RWPE2 (cell line): ENCODE data around the gene TCF12.

Experiments
- ATAC-seq: fragments of 200-7000 bp; cut with Tn5 transposase; 3 replicates; pipeline ENCODE4 v1.9.1; 2021; ENCODE audit warnings: low read depth
- DNase-seq: peaks from one replicate; pipeline ENCODE4 v3.0.0-alpha.2; 2020; ENCODE audit warnings: low spot score
- H3K27ac ChIP-seq: fragments of 450-650 bp; 2 replicates; pipeline ENCODE4 v1.5.1; 2017; ENCODE audit warnings: mild to moderate bottlenecking; ENCODE audit not compliant: poor library complexity, severe bottlenecking
- H3K27me3 ChIP-seq: fragments of 250-450 bp; sonication (Bioruptor Pico); 2 replicates; pipeline ENCODE4 v1.5.1; 2021; ENCODE audit warnings: mild to moderate bottlenecking, moderate library complexity; ENCODE audit not compliant: insufficient read depth, poor library complexity, severe bottlenecking
- H3K36me3 ChIP-seq: fragments of 250-450 bp; sonication (Bioruptor Pico); 2 replicates; pipeline ENCODE4 v1.5.1; 2020; ENCODE audit warnings: low read depth, mild to moderate bottlenecking, moderate library complexity
- H3K4me1 ChIP-seq: fragments of 250-450 bp; sonication (Bioruptor Pico); 2 replicates; pipeline ENCODE4 v1.5.1; 2021; ENCODE audit warnings: mild to moderate bottlenecking, moderate library complexity; ENCODE audit not compliant: insufficient read depth, poor library complexity, severe bottlenecking
- H3K4me3 ChIP-seq: fragments of 250-450 bp; sonication (Bioruptor Pico); 2 replicates; pipeline ENCODE4 v1.5.1; 2021; ENCODE audit warnings: mild to moderate bottlenecking, moderate library complexity; ENCODE audit not compliant: severe bottlenecking
- H3K9me3 ChIP-seq: fragments of 250-450 bp; sonication (Bioruptor Pico); 2 replicates; pipeline ENCODE4 v1.5.1; 2021; ENCODE audit warnings: mild to moderate bottlenecking, moderate library complexity; ENCODE audit not compliant: severe bottlenecking
- TF ChIP-seq, protein P1 (sequence below): fragments of 450-650 bp; IDR thresholded peaks from one replicate; pipeline ENCODE4 v1.5.1; 2017; ENCODE audit warnings: mild to moderate bottlenecking, moderate library complexity; ENCODE audit not compliant: poor library complexity, severe bottlenecking

TCF12 gene

DNA sequence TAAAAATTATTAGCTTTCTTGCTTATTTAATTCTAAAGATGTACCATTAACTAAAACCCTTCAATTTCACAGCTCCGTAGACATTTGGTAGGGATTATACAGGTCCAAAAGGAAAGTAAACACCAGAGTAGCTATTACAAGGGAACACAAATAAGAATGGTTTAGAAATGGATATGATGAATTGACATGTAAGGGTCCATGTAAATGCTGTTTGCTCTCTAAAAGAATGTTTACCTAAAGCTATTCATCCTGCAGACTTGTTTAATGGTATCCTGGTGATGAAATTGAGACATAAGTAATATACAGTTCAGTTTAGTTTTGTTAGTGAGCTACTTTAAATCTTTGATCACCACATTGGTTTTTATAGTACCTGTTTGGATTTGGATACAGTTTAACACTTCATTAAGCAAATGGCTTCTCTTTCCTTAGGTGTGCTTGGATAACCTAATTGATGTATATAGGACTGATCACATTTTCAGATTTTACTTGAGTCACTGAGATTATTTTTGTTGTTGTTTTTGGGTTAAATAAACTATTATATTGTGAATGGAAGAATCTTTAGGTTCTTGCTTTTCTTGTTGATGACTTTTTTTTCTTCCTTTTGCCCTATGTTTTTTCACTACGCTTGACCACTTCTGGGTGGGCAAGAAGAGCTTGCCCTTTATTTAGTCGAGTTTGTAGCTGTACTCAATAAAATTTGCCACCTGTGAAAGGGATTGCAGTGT is 115.4 kb downstream of the TCF12 start:
- Histone ChIP-seq H3K27me3 (no peaks in the 10 kb centered on the region), H3K27ac (no peak overlapping the region), H3K4me1 (peaks cover 11% of the 10 kb centered on the region), H3K36me3 (no peaks in the 10 kb centered on the region), H3K4me3 (no peak overlapping the region), H3K9me3 (no peaks in the 10 kb centered on the region)
- ATAC-seq (peak; percentile 74), DNase-seq (no peak)
- TF ChIP-seq, protein P1, sequence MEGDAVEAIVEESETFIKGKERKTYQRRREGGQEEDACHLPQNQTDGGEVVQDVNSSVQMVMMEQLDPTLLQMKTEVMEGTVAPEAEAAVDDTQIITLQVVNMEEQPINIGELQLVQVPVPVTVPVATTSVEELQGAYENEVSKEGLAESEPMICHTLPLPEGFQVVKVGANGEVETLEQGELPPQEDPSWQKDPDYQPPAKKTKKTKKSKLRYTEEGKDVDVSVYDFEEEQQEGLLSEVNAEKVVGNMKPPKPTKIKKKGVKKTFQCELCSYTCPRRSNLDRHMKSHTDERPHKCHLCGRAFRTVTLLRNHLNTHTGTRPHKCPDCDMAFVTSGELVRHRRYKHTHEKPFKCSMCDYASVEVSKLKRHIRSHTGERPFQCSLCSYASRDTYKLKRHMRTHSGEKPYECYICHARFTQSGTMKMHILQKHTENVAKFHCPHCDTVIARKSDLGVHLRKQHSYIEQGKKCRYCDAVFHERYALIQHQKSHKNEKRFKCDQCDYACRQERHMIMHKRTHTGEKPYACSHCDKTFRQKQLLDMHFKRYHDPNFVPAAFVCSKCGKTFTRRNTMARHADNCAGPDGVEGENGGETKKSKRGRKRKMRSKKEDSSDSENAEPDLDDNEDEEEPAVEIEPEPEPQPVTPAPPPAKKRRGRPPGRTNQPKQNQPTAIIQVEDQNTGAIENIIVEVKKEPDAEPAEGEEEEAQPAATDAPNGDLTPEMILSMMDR, result no peak

DNA sequence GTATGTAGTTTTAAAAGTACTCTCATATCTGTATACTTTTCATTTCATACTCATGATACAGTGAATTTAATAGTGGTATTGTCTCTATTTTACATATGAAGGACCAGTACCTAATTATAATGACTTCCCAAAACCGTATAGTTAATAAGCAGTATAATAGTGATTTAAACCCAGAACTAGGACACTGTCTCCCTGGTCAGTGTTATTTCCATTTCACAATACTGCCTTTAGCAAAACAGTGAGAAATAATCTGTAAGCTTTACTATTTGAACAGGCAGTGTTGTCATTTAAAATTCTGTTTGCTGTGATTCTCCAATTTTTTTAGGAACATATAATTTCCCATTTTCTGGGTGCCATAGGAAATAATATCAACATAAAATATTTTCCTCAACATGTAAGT is 116.2 kb downstream of the TCF12 start:
- Histone ChIP-seq H3K27ac (no peak overlapping the region), H3K4me1 (peaks cover 11% of the 10 kb centered on the region), H3K36me3 (no peaks in the 10 kb centered on the region), H3K4me3 (no peak overlapping the region), H3K27me3 (no peaks in the 10 kb centered on the region), H3K9me3 (no peaks in the 10 kb centered on the region)
- DNase-seq, result no peak
- no peak for ATAC-seq
- TF ChIP-seq, protein P1, result no peak

DNA sequence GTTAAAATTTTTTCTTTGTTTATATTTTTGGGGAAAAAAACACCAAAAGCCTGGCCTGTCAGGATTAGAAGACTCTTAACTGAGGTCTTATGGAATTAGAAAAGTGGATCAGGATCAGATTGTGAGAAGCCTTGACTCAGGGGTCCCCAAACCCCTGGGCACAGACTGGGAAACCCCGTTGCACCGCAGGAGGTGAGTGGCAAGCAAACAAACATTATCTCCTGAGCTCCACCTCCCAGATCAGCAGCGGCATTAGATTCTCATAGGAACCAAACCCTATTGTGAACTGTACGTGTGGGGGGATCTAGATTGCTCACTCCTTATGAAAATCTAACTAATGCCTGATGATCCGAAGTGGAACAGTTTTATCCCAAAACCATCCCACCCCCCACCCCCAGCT is 117.2 kb downstream of the TCF12 start:
- Histone ChIP-seq H3K4me1 (peaks cover 13% of the 10 kb centered on the region), H3K9me3 (no peaks in the 10 kb centered on the region), H3K4me3 (no peak overlapping the region), H3K27me3 (no peaks in the 10 kb centered on the region), H3K27ac (no peak overlapping the region), H3K36me3 (no peaks in the 10 kb centered on the region)
- ATAC-seq (no peak), DNase-seq (no peak)
- TF ChIP-seq, protein P1, result no peak

DNA sequence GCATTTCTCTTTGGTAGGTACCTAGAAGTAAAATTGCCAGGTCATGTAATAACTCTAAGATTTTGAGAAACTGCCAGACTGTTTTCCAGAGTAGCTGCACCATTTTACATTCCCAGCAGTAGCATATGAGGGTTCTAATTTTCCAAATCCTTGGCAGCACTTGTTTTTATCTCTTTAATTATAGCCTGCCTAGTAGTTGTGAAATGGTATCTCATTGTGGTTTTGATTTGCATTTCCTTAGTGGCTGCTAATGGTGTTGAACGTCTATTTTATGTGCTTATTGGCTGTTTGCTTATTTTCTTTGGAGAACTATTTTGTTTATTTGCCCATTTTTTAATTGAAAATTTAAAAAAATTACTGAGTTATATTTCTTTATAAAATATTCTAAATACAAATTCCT is 117.9 kb downstream of the TCF12 start:
- Histone ChIP-seq H3K4me1 (peaks cover 16% of the 10 kb centered on the region), H3K36me3 (no peaks in the 10 kb centered on the region), H3K4me3 (no peak overlapping the region), H3K27me3 (no peaks in the 10 kb centered on the region), H3K27ac (no peak overlapping the region), H3K9me3 (no peaks in the 10 kb centered on the region)
- DNase-seq (no peak), ATAC-seq (no peak)
- TF ChIP-seq, protein P1, result no peak

DNA sequence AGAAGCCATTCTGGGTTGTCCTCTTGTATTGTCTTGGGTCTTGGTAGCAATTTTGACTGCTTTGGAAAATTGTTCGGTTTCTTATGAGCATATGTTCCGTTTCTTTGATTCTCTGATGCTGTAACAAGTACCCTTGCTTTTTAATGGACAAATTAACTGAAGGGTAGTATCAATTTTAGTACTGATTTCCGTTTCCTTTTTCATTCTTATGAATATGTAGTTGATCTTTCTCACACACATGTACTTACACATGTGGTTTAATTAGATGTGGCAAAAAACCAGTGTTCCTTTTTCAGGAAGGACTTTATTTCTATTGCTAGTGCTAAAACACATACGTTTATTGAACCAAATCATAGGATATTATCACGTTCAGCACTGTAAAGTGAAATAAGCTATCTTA is 119.1 kb downstream of the TCF12 start:
- H3K4me1 ChIP-seq, result peaks cover 16% of the 10 kb centered on the region

More for the DNA sequence above, 119.1 kb downstream of the TCF12 start:
- H3K4me3 ChIP-seq, result no peak overlapping the region
- no peaks in the 10 kb centered on the region for H3K27me3 ChIP-seq
- no peaks in the 10 kb centered on the region for H3K36me3 ChIP-seq
- H3K27ac ChIP-seq, result no peak overlapping the region
- TF ChIP-seq, protein P1, result no peak
- no peaks in the 10 kb centered on the region for H3K9me3 ChIP-seq
- no peak for ATAC-seq
- no peak for DNase-seq
